Activated T-cell treated with anti-CD3 and anti-CD28 coated beads for 1 hour (primary cell): ENCODE results near the gene GORAB.

Experiments
- DNase-seq: peaks from one replicate; pipeline ENCODE4 v3.0.0-alpha.2; 2020; ENCODE audit warnings: low read depth

Gene GORAB

GRCh38 chr1:170531758-170532657, at the start of gene GORAB:
GORAB (plus strand) TSS chr1:170532166; CDS start chr1:170532224, 58 bp downstream.
- DNase-seq = peak; percentile 70

- no peak for DNase-seq
Observed at GRCh38 chr1:170483051-170483450, 48.9 kb upstream of the GORAB start.

- DNase-seq = no peak
Observed at GRCh38 chr1:170487503-170487902, 44.5 kb upstream of the GORAB start.

GRCh38 chr1:170491291-170491690, 40.7 kb upstream of the GORAB start:
- DNase-seq = no peak

GRCh38 chr1:170494369-170494768, 37.6 kb upstream of the GORAB start:
- DNase-seq = no peak

- no peak for DNase-seq
Observed at GRCh38 chr1:170495006-170495405, 37.0 kb upstream of the GORAB start.

GRCh38 chr1:170498876-170499275, 33.1 kb upstream of the GORAB start:
- DNase-seq = no peak

- DNase-seq = no peak
Observed at GRCh38 chr1:170503665-170504064, 28.3 kb upstream of the GORAB start.

GRCh38 chr1:170510163-170510562, 21.8 kb upstream of the GORAB start:
- no peak for DNase-seq

- DNase-seq = no peak
Observed at GRCh38 chr1:170511038-170511437, 20.9 kb upstream of the GORAB start.

- DNase-seq = no peak
Observed at GRCh38 chr1:170513138-170513537, 18.8 kb upstream of the GORAB start.

- DNase-seq = no peak
Observed at GRCh38 chr1:170518185-170518834, 13.7 kb upstream of the GORAB start.

- no peak for DNase-seq
Observed at GRCh38 chr1:170518965-170519364, 13.0 kb upstream of the GORAB start.

- no peak for DNase-seq
Observed at GRCh38 chr1:170520601-170521000, 11.4 kb upstream of the GORAB start.

GRCh38 chr1:170521818-170522217, 10.1 kb upstream of the GORAB start:
- no peak for DNase-seq

- no peak for DNase-seq
Observed at GRCh38 chr1:170530972-170531757, 801 bp upstream of the GORAB start.

GRCh38 chr1:170533298-170533697, 1.3 kb downstream of the GORAB start:
- DNase-seq = no peak

- no peak for DNase-seq
Observed at GRCh38 chr1:170534626-170535147, 2.7 kb downstream of the GORAB start.

- no peak for DNase-seq
Observed at GRCh38 chr1:170535418-170535817, 3.5 kb downstream of the GORAB start.

- DNase-seq = no peak
Observed at GRCh38 chr1:170536924-170537551, 5.1 kb downstream of the GORAB start.

- DNase-seq = no peak
Observed at GRCh38 chr1:170537798-170538503, 6.0 kb downstream of the GORAB start.
